ENCODE results near the gene CILP2.

GRCh38 chr19:19502808-19503602, 35.1 kb upstream of the CILP2 start:
- TF ChIP-seq ZNF24 (tag by site-specific recombination; IDR thresholded peaks at IDR 0.05) = no peak
- TF ChIP-seq ATF2 (tag by site-specific recombination; IDR thresholded peaks at IDR 0.05; ENCODE audit: low read depth) = no peak
- TF ChIP-seq ZNF214 (tag by site-specific recombination; IDR thresholded peaks at IDR 0.05; ENCODE audit: borderline replicate concordance) = no peak
- TF ChIP-seq REST (tag by site-specific recombination; IDR thresholded peaks at IDR 0.05) = no peak
- TF ChIP-seq HOXC10 (CRISPR knock-in tag; IDR thresholded peaks at IDR 0.05) = no peak
- no peak for TF ChIP-seq CTCF (tag by site-specific recombination; IDR thresholded peaks at IDR 0.05)
- TF ChIP-seq SP2 (tag by site-specific recombination; IDR thresholded peaks at IDR 0.05) = no peak
- no peak for TF ChIP-seq FEZF1 (tag by site-specific recombination; IDR thresholded peaks at IDR 0.05)
